Measurements from ENCODE around the gene PSTPIP1.

Gene PSTPIP1

GRCh38 chr15:77064539-77065308, 69.8 kb downstream of the PSTPIP1 start:
- TF ChIP-seq REST (IDR thresholded peaks at IDR 0.05; ENCODE audit: insufficient read depth in 1 of 2, low read depth in 2 of 2, low read length in 2 of 2) = no peak

GRCh38 chr15:77066971-77067690, 72.2 kb downstream of the PSTPIP1 start:
- no peak for TF ChIP-seq POLR2AphosphoS5 (IDR thresholded peaks at IDR 0.05; ENCODE audit: low read depth, low read length)
- no peak for TF ChIP-seq FOXP2 (optimal IDR thresholded peaks at IDR 0.05; ENCODE audit: borderline replicate concordance, extremely low read depth, extremely low read length, insufficient read depth)
- no peak for TF ChIP-seq TAF1 (IDR thresholded peaks at IDR 0.05; ENCODE audit: borderline replicate concordance, insufficient read depth, low read length)
- TF ChIP-seq REST (IDR thresholded peaks at IDR 0.05; ENCODE audit: insufficient read depth in 1 of 2, low read depth in 2 of 2, low read length in 2 of 2) = no peak
- TF ChIP-seq SIN3A (IDR thresholded peaks at IDR 0.05; ENCODE audit: borderline replicate concordance, insufficient read depth, low read length) = no peak

GRCh38 chr15:77067691-77068367, 72.9 kb downstream of the PSTPIP1 start:
- no peak for TF ChIP-seq SIN3A (IDR thresholded peaks at IDR 0.05; ENCODE audit: borderline replicate concordance, insufficient read depth, low read length)
- TF ChIP-seq POLR2AphosphoS5 (IDR thresholded peaks at IDR 0.05; ENCODE audit: low read depth, low read length) = no peak
- TF ChIP-seq REST (IDR thresholded peaks at IDR 0.05; ENCODE audit: insufficient read depth in 1 of 2, low read depth in 2 of 2, low read length in 2 of 2) = no peak
- TF ChIP-seq FOXP2 (optimal IDR thresholded peaks at IDR 0.05; ENCODE audit: borderline replicate concordance, extremely low read depth, extremely low read length, insufficient read depth) = no peak
- no peak for TF ChIP-seq TAF1 (IDR thresholded peaks at IDR 0.05; ENCODE audit: borderline replicate concordance, insufficient read depth, low read length)

- no peak for TF ChIP-seq TAF1 (IDR thresholded peaks at IDR 0.05; ENCODE audit: borderline replicate concordance, insufficient read depth, low read length)
- TF ChIP-seq FOXP2 (optimal IDR thresholded peaks at IDR 0.05; ENCODE audit: borderline replicate concordance, extremely low read depth, extremely low read length, insufficient read depth) = no peak
- TF ChIP-seq POLR2AphosphoS5 (IDR thresholded peaks at IDR 0.05; ENCODE audit: low read depth, low read length) = no peak
- TF ChIP-seq REST (IDR thresholded peaks at IDR 0.05; ENCODE audit: insufficient read depth in 1 of 2, low read depth in 2 of 2, low read length in 2 of 2) = no peak
- no peak for TF ChIP-seq SIN3A (IDR thresholded peaks at IDR 0.05; ENCODE audit: borderline replicate concordance, insufficient read depth, low read length)
Measured at GRCh38 chr15:77068633-77069032, 73.7 kb downstream of the PSTPIP1 start.
